ENCODE results near the gene NXPH4. TPM values are rescaled to one million over a fixed set of nuclear protein-coding genes. Genes with fewer than 3 reads are reported as not detected.
A peak's percentile ranks its signal among the peaks of the same experiment; 100 is the strongest.

The NXPH4 gene
- total and polyA plus RNA-seq, 10 of the 15 experiments (the other 5 are each of a cell fraction or from before 2014, with no cell fraction given), result 0.03 to 0.26 TPM; not detected in 8

GRCh38 chr12:57243521-57244311, 27.1 kb downstream of the NXPH4 start:
- H3K4me3 ChIP-seq, result peak overlapping the region; percentile 61; the same call in 1 of the 2 replicates
- TSS peak; percentile 59 for BruUV-seq (replicated peaks)
- DNase-seq (ENCODE audit: low read depth, low spot score) (no peak), FAIRE-seq (no peak), ATAC-seq (peak; percentile 48)
- ChIA-PET POLR2A (interaction anchor here (0.5 to 1.8 kb wide), 3 partner anchors 14 to 30 kb away, joined by 5 to 12 read pairs (median 5); partner anchors contain the start of gene SHMT2), CTCF (interaction anchor here (0.7 to 10.7 kb wide), 28 partner anchors 8 to 477 kb away, joined by 3 to 271 read pairs (median 5); partner anchors contain the start of genes INHBC, INHBE, SHMT2 and STAC3), SMC1A (ENCODE audit: uncharacterized antibody, unreplicated experiment) (interaction anchor here (1.0 to 8.1 kb wide), 7 partner anchors 13 to 217 kb away, joined by 3 to 55 read pairs (median 4); partner anchors contain the start of gene SHMT2), RAD21 (ENCODE audit: unreplicated experiment) (interaction anchor here (0.6 to 14.4 kb wide), 16 partner anchors 9 to 597 kb away, joined by 3 to 85 read pairs (median 4); partner anchors contain the start of genes INHBE, NXPH4, SHMT2 and STAT6)
- H3K4me1 ChIP-seq (ENCODE audit: control insufficient read depth, insufficient read depth, low read length), result peaks cover 39% of the 10 kb centered on the region
- no peak overlapping the region for H2AFZ ChIP-seq (ENCODE audit: control insufficient read depth, low read depth, low read length)
- H3K9me3 ChIP-seq (replicated peaks; ENCODE audit: control insufficient read depth, insufficient read depth, low read length), result no peaks in the 10 kb centered on the region
- no peaks in the 10 kb centered on the region for H3K79me2 ChIP-seq (ENCODE audit: control insufficient read depth, insufficient read depth, low read length)
- intact Hi-C loops (cut with micrococcal nuclease; ENCODE audit: unreplicated experiment), result loop anchor here (1.0 to 5.0 kb wide), 3 partner anchors 30 to 121 kb away; no protein-coding TSS in a partner anchor
- H3K4me2 ChIP-seq (ENCODE audit: control insufficient read depth, insufficient read depth), result peak overlapping the region; percentile 88
- no peaks in the 10 kb centered on the region for H3K36me3 ChIP-seq (ENCODE audit: control insufficient read depth in 2 of 2, insufficient read depth in 2 of 2, low read length in 1 of 2)
- in situ Hi-C loops (cut with MboI), result no loop called here
- peaks cover 2% of the 10 kb centered on the region; the same call in 1 of the 2 replicates for H4K20me1 ChIP-seq (ENCODE audit: control insufficient read depth, insufficient read depth)
- WGBS (ENCODE audit: insufficient coverage, insufficient replicate concordance, low lambda C conversion rate, missing lambda C conversion rate), result 3% methylated on average over 35 of the region's 41 CpGs
- no peak for TF ChIP-seq CUX1 (IDR thresholded peaks at IDR 0.05; ENCODE audit: insufficient replicate concordance, low read depth, low read length)
- TF ChIP-seq RAD21 (IDR thresholded peaks at IDR 0.05; ENCODE audit: insufficient read depth, low read depth, low read length), result peak; percentile 65
- TF ChIP-seq TCF3 (IDR thresholded peaks at IDR 0.05; ENCODE audit: borderline replicate concordance, insufficient read depth, low read depth, low read length), result no peak
- TF ChIP-seq, protein P1, sequence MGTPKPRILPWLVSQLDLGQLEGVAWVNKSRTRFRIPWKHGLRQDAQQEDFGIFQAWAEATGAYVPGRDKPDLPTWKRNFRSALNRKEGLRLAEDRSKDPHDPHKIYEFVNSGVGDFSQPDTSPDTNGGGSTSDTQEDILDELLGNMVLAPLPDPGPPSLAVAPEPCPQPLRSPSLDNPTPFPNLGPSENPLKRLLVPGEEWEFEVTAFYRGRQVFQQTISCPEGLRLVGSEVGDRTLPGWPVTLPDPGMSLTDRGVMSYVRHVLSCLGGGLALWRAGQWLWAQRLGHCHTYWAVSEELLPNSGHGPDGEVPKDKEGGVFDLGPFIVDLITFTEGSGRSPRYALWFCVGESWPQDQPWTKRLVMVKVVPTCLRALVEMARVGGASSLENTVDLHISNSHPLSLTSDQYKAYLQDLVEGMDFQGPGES (IDR thresholded peaks at IDR 0.05), result no peak
- peak; percentile 42 for TF ChIP-seq SMC3 (IDR thresholded peaks at IDR 0.05; ENCODE audit: borderline replicate concordance, low read length)
- 0 out of 4 replicates have a peak, but pooled peaks of 1 of the 2 experiments have one; percentile 8 for TF ChIP-seq BHLHE40 (IDR thresholded peaks at IDR 0.05; ENCODE audit: borderline replicate concordance in 1 of 2, low read depth in 2 of 2, low read length in 1 of 2)
- TF ChIP-seq SREBF2 (IDR thresholded peaks at IDR 0.05; ENCODE audit: low read length), result no peak
- TF ChIP-seq CTCF (IDR thresholded peaks at IDR 0.05 in 2 of 3, conservative IDR thresholded peaks at IDR 0.05 in 1 of 3; ENCODE audit: control insufficient read depth in 2 of 3, extremely low read depth in 1 of 3, insufficient read depth in 1 of 3, low read depth in 3 of 3, low read length in 3 of 3), result peak; percentile 68 to 84 (median 79)
- no peak for TF ChIP-seq PAX8 (IDR thresholded peaks at IDR 0.05)
- TF ChIP-seq CREM (IDR thresholded peaks at IDR 0.05; ENCODE audit: low read depth), result peak; percentile 76
- peak; percentile 78 for TF ChIP-seq CREB1 (IDR thresholded peaks at IDR 0.05; ENCODE audit: low read depth)
- H3K27me3 ChIP-seq (replicated peaks in 1 of 2; ENCODE audit: control insufficient read depth in 2 of 2, insufficient read depth in 2 of 2, low read length in 1 of 2), result peaks cover 5% of the 10 kb centered on the region in 2 experiments; a peak in 3 of 4 replicates
- H3K9ac ChIP-seq (ENCODE audit: control insufficient read depth, insufficient read depth, low read length), result no peak overlapping the region
- no peak overlapping the region for H3K27ac ChIP-seq (ENCODE audit: control insufficient read depth, insufficient read depth)
